IMR-90 (cell line): ENCODE measurements around the gene SMAD2. TPM values are rescaled to one million over a fixed set of nuclear protein-coding genes. Genes with fewer than 3 reads are reported as not detected.

Experiments used
- ATAC-seq: fragments of 200-7000 bp; cut with Tn5 transposase; 2 replicates; pipeline ENCODE4 v1.9.1; 2020; ENCODE audit warnings: low read depth, mild to moderate bottlenecking, moderate library complexity
- BruUV-seq: library from RNA; stranded (reverse); fragments of 400-500 nt; replicated peaks from 2 replicates; lab custom pipeline; 2021; lab: Mats Ljungman, UMichigan
- CTCF ChIA-PET: fragments of 300-600 bp; formaldehyde crosslinking; extraction: SDS; loops from one replicate; lab custom pipeline; 2021; ENCODE audit warnings: antibody characterized with exemption; lab: Yijun Ruan, JAX
- POLR2A ChIA-PET: fragments of 300-600 bp; sonication (Branson Sonifier 250); formaldehyde crosslinking; loops from one replicate; lab custom pipeline; 2022; ENCODE audit warnings: antibody characterized with exemption; ENCODE audit not compliant: unreplicated experiment; lab: Charles Lee
- DNase-seq: peaks from one replicate; pipeline ENCODE4 v3.0.0; 2013
- H2AFZ ChIP-seq: replicated peaks from 2 replicates; pipeline ENCODE3; 2013; ENCODE audit warnings: low read length, mild to moderate bottlenecking; ENCODE audit not compliant: poor library complexity
- H2AK5ac ChIP-seq: 2 replicates; pipeline ENCODE4 v1.6.1; 2013; ENCODE audit warnings: low read depth, low read length, inconsistent platforms
- H2AK9ac ChIP-seq: replicated peaks from 2 replicates; pipeline ENCODE3; 2013; ENCODE audit warnings: mild to moderate bottlenecking, low read depth, low read length, moderate library complexity; ENCODE audit not compliant: poor library complexity
- H2BK120ac ChIP-seq: 2 replicates; pipeline ENCODE4 v1.6.1; 2013; ENCODE audit warnings: low read depth, low read length, inconsistent platforms
- H2BK15ac ChIP-seq: 3 replicates; pipeline ENCODE4 v1.6.1; 2013; ENCODE audit warnings: low read depth, low read length, inconsistent platforms
- H2BK20ac ChIP-seq: 2 replicates; pipeline ENCODE4 v1.6.1; 2013; ENCODE audit warnings: low read depth, mild to moderate bottlenecking, inconsistent platforms, low read length, moderate library complexity
- H2BK5ac ChIP-seq: 2 replicates; pipeline ENCODE4 v1.6.1; 2013; ENCODE audit warnings: mild to moderate bottlenecking, low read depth, low read length, inconsistent platforms; ENCODE audit not compliant: poor library complexity, severe bottlenecking
- H3K14ac ChIP-seq: replicated peaks from 2 replicates; pipeline ENCODE4 v1.6.1; 2013; ENCODE audit warnings: low read depth, low read length, inconsistent platforms
- H3K18ac ChIP-seq: 2 replicates; pipeline ENCODE4 v1.6.1; 2013; ENCODE audit warnings: low read depth, low read length, control low read depth
- H3K23ac ChIP-seq: 2 replicates; pipeline ENCODE4 v1.6.1; 2013; ENCODE audit warnings: low read depth, low read length, inconsistent platforms
- H3K27ac ChIP-seq: 2 replicates; pipeline ENCODE4 v1.5.1; 2013; ENCODE audit warnings: mild to moderate bottlenecking, control low read depth, low read length; ENCODE audit not compliant: insufficient read depth
- H3K27me3 ChIP-seq: 2 replicates; pipeline ENCODE4 v1.6.1; 2013; ENCODE audit warnings: low read length; ENCODE audit not compliant: control insufficient read depth, insufficient read depth
- H3K36me3 ChIP-seq: 2 replicates; pipeline ENCODE4 v1.6.1; 2013; ENCODE audit warnings: low read length, mixed read lengths; ENCODE audit not compliant: control insufficient read depth, insufficient read depth
- H3K4ac ChIP-seq: 2 replicates; pipeline ENCODE4 v1.6.1; 2013; ENCODE audit warnings: low read depth, low read length, inconsistent platforms
- H3K4me1 ChIP-seq: 2 replicates; pipeline ENCODE4 v1.6.1; 2013; ENCODE audit warnings: low read length, mixed read lengths; ENCODE audit not compliant: control insufficient read depth, insufficient read depth
- H3K4me2 ChIP-seq: 2 replicates; pipeline ENCODE4 v1.6.1; 2013; ENCODE audit warnings: low read depth, mild to moderate bottlenecking, control low read depth, low read length, moderate library complexity
- H3K4me3 ChIP-seq: 2 replicates; pipeline ENCODE4 v1.5.1; 2013; ENCODE audit warnings: low read depth, mild to moderate bottlenecking, control low read depth, low read length, moderate library complexity; ENCODE audit not compliant: insufficient read depth
- H3K56ac ChIP-seq: 2 replicates; pipeline ENCODE4 v1.6.1; 2013; ENCODE audit warnings: low read length, inconsistent platforms; ENCODE audit not compliant: insufficient read depth; ENCODE audit errors: extremely low read depth
- H3K79me1 ChIP-seq, 2 experiments: 2 replicates each; pipeline ENCODE4 v1.6.1; 2013; ENCODE audit warnings: low read length in 2 of 2, inconsistent platforms in 1 of 2, low read depth in 1 of 2
- H3K9ac ChIP-seq: 2 replicates; pipeline ENCODE4 v1.6.1; 2013; ENCODE audit warnings: low read depth, low read length, control low read depth
- H3K9me1 ChIP-seq: 2 replicates; pipeline ENCODE4 v1.6.1; 2013; ENCODE audit warnings: low read length, inconsistent platforms; ENCODE audit not compliant: insufficient read depth
- H3K9me3 ChIP-seq: 2 replicates; pipeline ENCODE4 v1.6.1; 2013; ENCODE audit warnings: low read length; ENCODE audit not compliant: control insufficient read depth, insufficient read depth
- H4K20me1 ChIP-seq: 2 replicates; pipeline ENCODE4 v1.6.1; 2013; ENCODE audit warnings: low read length, inconsistent platforms; ENCODE audit not compliant: insufficient read depth
- H4K5ac ChIP-seq: 2 replicates; pipeline ENCODE4 v1.6.1; 2013; ENCODE audit warnings: mild to moderate bottlenecking, low read depth, low read length, control low read depth
- H4K8ac ChIP-seq, 2 experiments: 2 replicates each; pipeline ENCODE4 v1.6.1; 2013; ENCODE audit warnings: low read depth in 2 of 2, low read length in 2 of 2, control low read depth in 1 of 2, inconsistent platforms in 1 of 2
- H4K91ac ChIP-seq: 2 replicates; pipeline ENCODE4 v1.6.1; 2013; ENCODE audit warnings: low read depth, low read length, inconsistent platforms; ENCODE audit not compliant: insufficient read depth
- BHLHE40 ChIP-seq: fragments of 150-350 bp; IDR thresholded peaks from 2 replicates; pipeline ENCODE4 v1.6.1; 2016; ENCODE audit warnings: mild to moderate bottlenecking, low read depth, low read length
- CEBPB ChIP-seq: IDR thresholded peaks from 2 replicates; pipeline ENCODE4 v1.6.1; 2012; ENCODE audit warnings: low read depth, low read length, improper control_type of control experiment
- CHD1 ChIP-seq: IDR thresholded peaks from 2 replicates; pipeline ENCODE4 v1.6.1; 2012; ENCODE audit warnings: low read depth, low read length, improper control_type of control experiment
- CTCF ChIP-seq: conservative IDR thresholded peaks from 2 replicates; pipeline ENCODE4 v1.5.1; 2012; ENCODE audit warnings: mild to moderate bottlenecking, low read depth, low read length, improper control_type of control experiment
- ELK1 ChIP-seq: fragments of 150-350 bp; IDR thresholded peaks from 2 replicates; pipeline ENCODE4 v1.6.1; 2016; ENCODE audit warnings: low read depth, mild to moderate bottlenecking, low read length, moderate library complexity, borderline replicate concordance
- FOS ChIP-seq: fragments of 150-350 bp; IDR thresholded peaks from 2 replicates; pipeline ENCODE4 v1.6.1; 2016; ENCODE audit warnings: low read depth, low read length
- MAFK ChIP-seq: IDR thresholded peaks from 2 replicates; pipeline ENCODE4 v1.6.1; 2012; ENCODE audit warnings: low read depth, low read length, improper control_type of control experiment
- MAZ ChIP-seq: IDR thresholded peaks from 2 replicates; pipeline ENCODE4 v1.6.1; 2012; ENCODE audit warnings: low read depth, mild to moderate bottlenecking, low read length, improper control_type of control experiment, moderate library complexity, borderline replicate concordance
- MXI1 ChIP-seq: IDR thresholded peaks from 2 replicates; pipeline ENCODE4 v1.6.1; 2012; ENCODE audit warnings: low read depth, mild to moderate bottlenecking, low read length, moderate library complexity, borderline replicate concordance
- NFE2L2 ChIP-seq: fragments of 150-350 bp; IDR thresholded peaks from 2 replicates; pipeline ENCODE4 v1.6.1; 2016; ENCODE audit warnings: low read depth, mild to moderate bottlenecking, low read length
- POLR2A ChIP-seq: IDR thresholded peaks from 2 replicates; pipeline ENCODE4 v1.6.1; 2012; ENCODE audit warnings: mild to moderate bottlenecking, low read depth, low read length
- RAD21 ChIP-seq: IDR thresholded peaks from 2 replicates; pipeline ENCODE4 v1.6.1; 2012; ENCODE audit warnings: low read length, improper control_type of control experiment
- RCOR1 ChIP-seq: IDR thresholded peaks from 2 replicates; pipeline ENCODE4 v1.6.1; 2012; ENCODE audit warnings: mild to moderate bottlenecking, low read length, improper control_type of control experiment; ENCODE audit not compliant: insufficient replicate concordance
- RFX5 ChIP-seq: IDR thresholded peaks from 2 replicates; pipeline ENCODE4 v1.8.0; 2012; ENCODE audit warnings: low read depth, mild to moderate bottlenecking, low read length, moderate library complexity
- SMC3 ChIP-seq: fragments of 150-350 bp; IDR thresholded peaks from 2 replicates; pipeline ENCODE4 v1.6.1; 2016; ENCODE audit warnings: low read depth, mild to moderate bottlenecking, antibody characterized with exemption, low read length, moderate library complexity
- USF2 ChIP-seq: fragments of 150-350 bp; IDR thresholded peaks from 2 replicates; pipeline ENCODE4 v1.6.1; 2017; ENCODE audit warnings: mild to moderate bottlenecking, antibody characterized with exemption, low read length, low read depth
- WGBS, 2 experiments: methylation state at CpG; one replicate each; pipeline versions ENCODE4 v1.1.5 to v1.1.7; 2013; ENCODE audit warnings: missing lambda C conversion rate in 2 of 2; ENCODE audit not compliant: insufficient read length in 1 of 2; ENCODE audit errors: extremely low coverage in 2 of 2; 5-methylcytosine and 5-hydroxymethylcytosine counted together
- dilution Hi-C: fragments of 300-500 bp; cut with HindIII; formaldehyde crosslinking; loops from one replicate; pipeline ENCODE4 v1.14.3; 2018; ENCODE audit warnings: low sequenced_read_pairs; ENCODE audit not compliant: unreplicated experiment
- in situ Hi-C: fragments of 300-500 bp; cut with MboI; formaldehyde crosslinking; loops from 3 replicates; pipeline ENCODE4 v1.14.3; 2019; ENCODE audit warnings: low sequenced_read_pairs, inconsistent platforms, mixed read lengths
- intact Hi-C: fragments of 100-400 bp; cut with micrococcal nuclease; formaldehyde crosslinking; loops from 2 replicates; pipeline ENCODE4 v1.10.0; 2022
- polyA plus RNA-seq, 3 experiments: library from polyadenylated mRNA; depleted of rRNA; stranded (reverse); fragments of >200 nt; gene quantifications; 2 replicates each; pipeline ENCODE4 v1.2.3, GENCODE V29; 2012; ENCODE audit warnings: low replicate concordance in 1 of 3
- total RNA-seq: library from RNA; depleted of rRNA; stranded (reverse); fragments of >200 nt; gene quantifications from 2 replicates; pipeline ENCODE4 v1.2.3, GENCODE V29; 2012

Gene SMAD2
- total and polyA plus RNA-seq, 2 of the 4 experiments (the other 2 are of a cell fraction) = 41.7 to 171 TPM

- Histone ChIP-seq H2BK15ac (no peak overlapping the region), H3K27me3 (peaks cover 19% of the 10 kb centered on the region), H3K9me3 (no peaks in the 10 kb centered on the region), H3K36me3 (no peaks in the 10 kb centered on the region), H4K8ac (no peak overlapping the region), H4K91ac (no peak overlapping the region), H2BK120ac (no peak overlapping the region), H3K4ac (no peak overlapping the region), H4K5ac (no peak overlapping the region), H3K4me2 (no peak overlapping the region), H3K9ac (no peak overlapping the region), H4K20me1 (no peaks in the 10 kb centered on the region), H3K4me3 (no peak overlapping the region), H3K27ac (no peak overlapping the region), H3K9me1 (no peaks in the 10 kb centered on the region), H3K56ac (no peak overlapping the region), H2AFZ (no peak overlapping the region), H2AK5ac (no peak overlapping the region), H3K79me1 (no peaks in the 10 kb centered on the region), H3K23ac (no peak overlapping the region), H2BK5ac (no peak overlapping the region), H2BK20ac (no peak overlapping the region), H3K4me1 (no peaks in the 10 kb centered on the region), H3K14ac (no peak overlapping the region), H3K18ac (no peak overlapping the region), H2AK9ac (no peak overlapping the region)
- CTCF ChIA-PET = no interaction called here
- dilution Hi-C loops (no loop called here), in situ Hi-C loops (no loop called here), intact Hi-C loops (no loop called here)
- DNase-seq (no peak), ATAC-seq (no peak)
- WGBS, 2 experiments = 20% methylated on average over 1 of the region's 7 CpGs; no CpG with 5 or more reads in 1 of the 2 experiments
- BruUV-seq = no TSS peak
- POLR2A ChIA-PET = no interaction called here
- TF ChIP-seq CHD1 (no peak), NFE2L2 (no peak), MAFK (no peak), MAZ (no peak), POLR2A (no peak), BHLHE40 (no peak), MXI1 (no peak), ELK1 (no peak), RAD21 (no peak), CTCF (no peak), SMC3 (no peak), RFX5 (no peak), FOS (no peak), USF2 (no peak), CEBPB (no peak), RCOR1 (no peak)
Observed at GRCh38 chr18:47795434-47795814, 135.0 kb downstream of the SMAD2 start.
